HG03460 (cell line): ENCODE measurements around the gene TIE1.

ENCODE experiments used
- ATAC-seq: cut with Tn5 transposase; IDR thresholded peaks from one replicate; pipeline ENCODE4 v1.9.1; 2021; ENCODE audit not compliant: unreplicated experiment

TIE1 gene

GRCh38 chr1:43273708-43274107, 27.1 kb upstream of the TIE1 start:
- no peak for ATAC-seq

- ATAC-seq: no peak
Measured at GRCh38 chr1:43274125-43274803, 26.5 kb upstream of the TIE1 start.

DNA sequence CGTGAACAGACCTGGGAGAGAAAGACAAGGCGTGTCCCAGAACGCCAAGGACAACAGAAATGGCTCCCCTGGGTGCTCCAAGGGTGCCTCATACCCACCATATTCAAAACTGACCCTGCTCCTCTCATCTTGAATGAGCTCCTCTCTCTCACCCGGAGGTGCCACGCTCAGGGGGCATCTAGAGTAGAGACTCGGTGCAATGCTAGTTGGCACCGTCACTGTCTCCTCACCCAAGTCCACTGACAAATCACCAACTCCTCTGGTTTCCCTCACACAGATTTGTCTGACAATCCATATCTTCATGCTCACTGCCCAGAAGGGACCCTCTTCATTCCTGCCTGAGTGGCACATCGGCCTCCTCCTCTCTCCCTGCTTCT, 26.0 kb upstream of the TIE1 start:
- no peak for ATAC-seq

DNA sequence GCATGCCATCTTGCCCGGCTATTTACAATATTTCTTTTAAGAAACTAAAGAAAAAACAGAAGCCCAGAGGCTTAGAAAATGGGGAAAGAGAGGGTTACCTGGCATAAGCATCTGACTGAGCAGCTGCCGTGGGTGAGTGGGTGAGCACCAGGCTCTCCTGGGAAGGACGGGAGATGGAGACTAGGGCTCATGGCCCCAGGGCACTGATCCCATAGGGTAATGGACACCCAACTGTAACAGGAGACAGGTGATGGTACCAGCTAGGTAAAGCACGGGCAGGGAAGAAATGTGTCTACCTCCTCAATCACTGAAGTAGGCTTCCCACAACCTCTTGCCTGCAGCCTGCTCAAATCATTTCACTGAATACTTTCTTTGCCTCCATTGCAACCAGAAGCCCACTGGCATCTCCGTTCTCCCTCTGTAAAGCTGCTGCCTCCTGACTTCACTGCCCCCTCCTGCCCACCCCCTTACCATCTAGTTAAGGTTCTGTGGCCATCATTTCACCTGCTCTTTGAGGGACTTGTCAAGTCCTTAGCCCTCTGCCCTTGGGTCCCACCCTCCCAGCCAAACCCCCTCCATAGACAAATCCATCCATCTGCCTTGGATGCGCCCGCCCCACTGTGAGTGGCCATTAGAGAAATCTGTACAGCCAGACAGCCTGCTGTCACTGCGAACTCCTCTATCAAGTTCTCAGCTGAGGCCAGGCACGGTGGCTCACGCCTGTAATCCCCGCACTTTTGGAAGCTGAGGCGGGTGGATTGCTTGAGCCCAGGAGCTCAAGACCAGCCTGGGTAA, 24.8 kb upstream of the TIE1 start:
- ATAC-seq: no peak

DNA sequence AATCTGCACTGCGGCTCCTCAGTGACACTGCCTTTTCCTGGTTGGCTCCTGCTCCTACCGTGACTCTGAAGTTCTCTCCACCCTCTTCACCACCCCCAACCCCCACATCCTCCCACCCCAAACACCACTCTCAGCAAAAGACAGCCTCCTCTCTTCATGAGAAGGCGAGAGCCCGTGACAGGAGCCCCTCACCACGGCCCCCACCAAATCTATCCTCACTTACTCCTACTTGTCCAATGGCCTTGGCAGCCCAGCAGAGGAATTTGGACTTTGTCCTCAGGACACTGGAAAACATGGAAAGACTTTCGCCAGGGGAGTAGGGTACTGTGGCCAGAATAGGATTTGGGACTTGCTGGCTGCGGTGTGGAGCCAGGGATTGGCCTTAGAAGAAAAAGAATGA, 24.1 kb upstream of the TIE1 start:
- ATAC-seq: no peak

DNA sequence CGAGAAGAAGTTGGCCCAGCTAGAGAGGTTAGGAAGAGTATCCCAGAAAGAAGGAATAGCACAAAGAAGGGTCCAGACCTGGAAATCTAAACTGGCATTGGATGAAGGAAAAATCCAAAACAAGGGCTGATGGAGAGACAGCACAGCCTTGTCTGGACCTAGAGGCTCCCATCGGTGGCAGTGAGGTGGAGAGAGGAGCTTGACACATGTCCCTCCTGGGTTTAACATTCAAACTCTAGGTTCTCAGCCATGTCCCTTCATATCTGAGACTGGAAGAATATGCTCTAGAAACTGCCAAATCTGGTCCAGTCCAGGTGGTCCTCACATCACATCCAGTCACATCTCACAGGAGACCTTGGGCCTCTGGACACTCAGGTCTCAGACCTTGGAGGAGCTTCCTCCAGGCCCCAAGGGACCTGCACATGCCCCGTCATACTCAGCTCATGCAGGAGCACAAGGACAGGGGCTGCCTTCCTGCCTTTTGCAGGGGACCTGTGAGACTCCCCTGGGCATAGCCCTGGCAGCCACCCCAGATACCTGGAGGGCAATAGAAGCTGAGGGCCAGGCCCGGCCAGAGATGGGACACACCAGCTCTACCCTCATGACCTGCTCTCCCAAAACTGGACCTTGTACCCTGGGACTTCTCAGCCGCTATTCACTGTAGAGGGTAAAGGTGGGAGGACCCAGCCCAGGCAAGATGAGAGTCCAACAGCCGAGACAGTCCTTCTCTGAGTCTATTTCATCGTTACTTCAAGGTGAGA, 23.5 kb upstream of the TIE1 start:
- no peak for ATAC-seq

- ATAC-seq: no peak
Measured at GRCh38 chr1:43279161-43279560, 21.6 kb upstream of the TIE1 start.

DNA sequence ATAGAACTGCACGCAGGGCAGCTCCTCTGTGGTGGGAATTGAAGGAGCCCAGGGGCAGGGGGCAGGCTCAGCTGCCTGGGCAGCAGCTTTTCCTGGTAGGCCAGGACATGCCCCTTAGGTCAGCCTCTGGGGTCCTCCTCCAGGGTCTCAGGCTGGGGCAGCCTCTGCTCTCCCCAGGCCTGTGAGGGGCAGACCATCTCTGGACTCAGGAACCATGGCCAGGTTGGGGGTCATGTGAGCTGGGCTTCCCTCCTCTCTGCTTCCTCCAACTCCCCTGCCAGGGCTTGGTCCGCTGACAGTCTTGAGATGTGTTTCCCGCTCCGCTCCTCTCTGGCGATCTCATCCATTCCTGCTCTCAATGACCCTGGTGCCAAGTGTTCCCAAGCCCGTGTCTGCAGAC, 21.1 kb upstream of the TIE1 start:
- no peak for ATAC-seq

DNA sequence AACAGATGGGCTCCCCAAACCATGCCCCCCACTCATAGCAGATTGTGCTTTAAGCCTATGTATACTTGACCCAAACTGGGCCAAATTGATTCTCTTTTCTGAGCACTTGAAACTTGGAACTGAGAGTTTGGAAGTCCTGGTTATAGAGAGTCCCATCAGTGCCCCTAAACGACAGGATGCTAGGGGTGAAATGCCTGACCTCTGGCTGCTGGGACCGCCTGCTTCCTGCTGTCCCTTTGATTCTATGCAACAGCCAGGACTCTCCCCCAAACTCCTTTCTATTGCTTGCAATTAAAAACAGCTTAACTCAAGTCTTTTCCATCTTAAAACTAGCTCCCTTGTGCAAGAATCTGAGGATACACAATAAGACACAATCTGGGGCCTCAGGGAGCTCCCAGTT, 20.1 kb upstream of the TIE1 start:
- no peak for ATAC-seq

DNA sequence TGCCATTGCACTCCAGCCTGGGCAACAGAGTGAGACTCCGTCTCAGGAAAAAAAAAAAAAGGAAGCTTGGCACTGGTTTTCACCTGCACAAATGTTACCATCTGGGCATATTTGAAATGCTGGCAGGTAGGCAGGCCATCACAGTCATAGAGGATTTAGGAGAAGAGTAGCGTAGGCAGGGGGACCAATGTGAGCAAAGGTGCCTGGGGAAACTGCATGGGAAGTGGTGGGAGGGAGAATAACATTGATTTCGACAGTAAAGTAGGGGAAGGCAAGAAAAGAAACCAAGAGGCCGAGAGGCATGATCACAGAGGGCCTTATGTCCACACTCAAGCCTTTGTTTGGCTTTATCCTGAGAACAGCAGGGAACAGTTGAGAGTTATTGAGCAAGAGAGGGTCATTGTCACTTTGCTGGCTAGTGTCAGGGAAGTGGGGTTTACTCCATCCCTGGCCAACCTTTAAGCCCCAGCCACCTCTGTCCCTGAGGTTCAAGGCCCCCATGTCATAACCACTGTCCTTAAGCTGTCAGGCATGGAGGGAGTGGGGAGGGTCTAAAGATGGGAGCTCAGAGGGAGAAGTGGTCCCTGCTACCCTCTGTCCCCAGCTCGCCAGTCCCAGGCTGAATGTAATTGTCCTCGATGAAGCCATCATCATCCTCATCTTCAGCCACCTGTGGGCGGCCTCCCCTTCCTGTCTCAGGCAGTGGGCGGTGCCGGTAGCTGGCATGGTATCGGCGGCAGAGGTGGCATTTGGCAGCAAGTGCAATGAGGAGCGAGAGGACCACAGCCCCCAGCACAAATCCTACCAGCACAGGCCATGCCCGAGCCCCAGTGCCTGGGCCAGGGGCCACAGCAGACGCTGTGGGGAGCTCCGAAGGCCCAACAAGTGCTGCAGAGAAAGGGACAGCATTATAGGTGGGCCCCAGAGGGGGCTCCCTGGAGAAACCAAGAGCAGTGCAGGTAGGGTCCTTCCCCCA, 18.3 kb upstream of the TIE1 start:
- no peak for ATAC-seq

GRCh38 chr1:43284065-43284464, 16.7 kb upstream of the TIE1 start:
- no peak for ATAC-seq

- no peak for ATAC-seq
Measured at GRCh38 chr1:43284546-43285110, 16.2 kb upstream of the TIE1 start.

DNA sequence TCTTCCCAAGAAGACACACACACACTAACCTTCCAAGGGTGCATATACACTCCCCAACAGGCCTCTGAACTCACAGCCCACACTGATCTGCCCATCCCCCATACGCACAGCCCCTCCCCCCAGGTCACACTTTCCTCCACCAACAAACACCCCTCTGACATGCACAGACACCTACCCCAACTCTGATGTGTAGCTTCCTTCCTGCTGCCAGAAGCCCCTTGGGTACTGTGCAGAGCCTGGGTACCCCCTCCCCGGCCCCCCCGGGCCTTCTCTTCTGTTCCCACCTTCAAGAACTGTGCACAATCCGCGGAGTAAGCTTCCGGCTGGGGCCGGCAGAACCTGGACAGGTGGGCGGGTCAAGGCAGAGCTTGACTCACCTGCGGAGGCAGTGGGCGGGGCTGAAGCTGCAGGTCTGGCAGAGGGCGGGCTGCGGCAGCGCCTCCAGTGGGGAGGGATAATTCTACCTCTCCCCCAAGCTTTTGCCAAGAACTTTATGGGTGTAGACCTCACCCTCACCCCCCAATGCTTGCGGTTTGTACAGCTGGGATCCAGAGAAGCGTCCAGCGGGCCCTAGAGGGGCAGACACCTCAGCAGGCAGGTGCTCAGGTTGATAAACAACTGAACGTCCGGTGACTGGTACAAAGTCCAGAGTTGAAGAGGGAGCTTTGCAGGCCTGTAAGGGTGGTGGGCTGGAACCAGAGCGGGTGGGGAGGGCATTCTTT, 15.4 kb upstream of the TIE1 start, which contains the start of gene C1orf210:
Gene C1orf210 (minus strand): TSS at position 313 of the 722 bp plus-strand sequence. CDS start 2,311 bp downstream, outside the sequence.
- ATAC-seq: no peak

DNA sequence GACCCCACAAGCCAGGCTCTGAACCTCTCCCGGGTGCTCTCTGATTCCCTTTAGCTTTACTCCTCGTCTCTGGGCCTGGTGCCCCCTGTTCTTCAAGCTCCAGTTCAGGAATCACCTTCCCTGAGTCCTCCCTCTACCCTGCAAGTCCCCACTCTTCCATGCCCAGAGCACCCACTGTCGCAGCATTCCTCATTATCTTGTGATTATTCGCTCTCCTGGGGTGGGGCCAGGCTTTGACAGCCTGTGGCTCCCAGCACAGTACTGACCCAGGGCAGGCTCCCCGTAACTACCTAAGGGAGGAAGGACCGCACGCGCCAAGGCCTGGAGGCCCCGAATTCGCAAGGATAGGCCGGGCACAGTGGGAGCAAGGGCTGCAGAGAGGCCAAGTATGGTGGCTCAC, 14.7 kb upstream of the TIE1 start:
- ATAC-seq: no peak

DNA sequence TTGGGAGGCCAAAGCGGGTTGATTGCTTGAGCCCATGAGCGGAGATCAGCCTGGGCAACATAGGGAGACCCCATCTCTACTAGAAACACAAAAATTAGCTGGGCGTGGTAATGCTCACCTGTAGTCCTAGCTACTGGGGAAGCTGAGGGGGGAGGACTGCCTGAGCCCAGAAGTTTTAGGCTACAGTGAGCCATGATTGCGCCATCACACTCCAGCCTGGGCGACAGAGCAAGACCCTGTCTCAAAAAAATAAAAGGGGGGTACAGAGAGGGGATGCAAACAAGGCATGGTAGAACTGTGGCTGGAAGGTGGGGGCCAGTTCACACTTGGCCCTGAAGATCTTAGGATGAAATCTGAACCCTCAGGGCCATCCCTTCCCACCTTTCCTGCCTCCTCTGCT, 14.2 kb upstream of the TIE1 start:
- no peak for ATAC-seq

- no peak for ATAC-seq
Measured at GRCh38 chr1:43288058-43288784, 12.6 kb upstream of the TIE1 start.

- no peak for ATAC-seq
Measured at GRCh38 chr1:43288785-43289706, 11.7 kb upstream of the TIE1 start.

- ATAC-seq: no peak
Measured at GRCh38 chr1:43292216-43292615, 8.6 kb upstream of the TIE1 start.
